ENCODE results near the gene PDZD7.

The PDZD7 gene

GRCh38 chr10:101000127-101000914, 30.6 kb downstream of the PDZD7 start:
- no peak for DNase-seq

- DNase-seq: no peak
Observed at GRCh38 chr10:100999742-101000126, 31.2 kb downstream of the PDZD7 start, which contains the start of gene LZTS2. TSS of gene LZTS2 (plus strand) at chr10:100999808. CDS start at chr10:101002539, 2,731 bp downstream.

- peak; percentile 84 for DNase-seq
Observed at GRCh38 chr10:100998991-100999741, 31.8 kb downstream of the PDZD7 start.

GRCh38 chr10:100998183-100998990, 32.5 kb downstream of the PDZD7 start:
- peak; percentile 79 for DNase-seq

GRCh38 chr10:100997360-100998182, 33.4 kb downstream of the PDZD7 start:
- DNase-seq: peak; percentile 82

- DNase-seq: peak; percentile 60
Observed at GRCh38 chr10:100996678-100997359, 34.1 kb downstream of the PDZD7 start.

- no peak for DNase-seq
Observed at GRCh38 chr10:100995181-100995580, 35.7 kb downstream of the PDZD7 start.

- DNase-seq: no peak
Observed at GRCh38 chr10:100993986-100994708, 36.8 kb downstream of the PDZD7 start.

- DNase-seq: no peak
Observed at GRCh38 chr10:100989088-100989487, 41.8 kb downstream of the PDZD7 start.

- DNase-seq: no peak
Observed at GRCh38 chr10:100988166-100988565, 42.8 kb downstream of the PDZD7 start.

GRCh38 chr10:100987685-100988049, 43.3 kb downstream of the PDZD7 start:
- no peak for DNase-seq

GRCh38 chr10:100986952-100987684, 43.8 kb downstream of the PDZD7 start, which contains the start of the genes MRPL43 and TWNK:
TSS of gene MRPL43 (minus strand) at chr10:100987497. CDS start at chr10:100987443, 54 bp downstream.
TSS of gene TWNK (plus strand) at chr10:100987543. CDS start at chr10:100988211, 668 bp downstream.
- peak; percentile 92 for DNase-seq

- no peak for DNase-seq
Observed at GRCh38 chr10:100986623-100986951, 44.3 kb downstream of the PDZD7 start.

- no peak for DNase-seq
Observed at GRCh38 chr10:100985336-100985735, 45.6 kb downstream of the PDZD7 start.

GRCh38 chr10:100984672-100985177, 46.2 kb downstream of the PDZD7 start:
- DNase-seq: no peak

- DNase-seq: no peak
Observed at GRCh38 chr10:100983868-100984671, 46.9 kb downstream of the PDZD7 start.

- no peak for DNase-seq
Observed at GRCh38 chr10:100982916-100983830, 47.8 kb downstream of the PDZD7 start.

- DNase-seq: no peak
Observed at GRCh38 chr10:100981178-100981772, 49.7 kb downstream of the PDZD7 start.

All from stimulated activated CD4-positive, alpha-beta T cell treated with anti-CD3 and anti-CD28 coated beads, Interleukin-15, amount 100 ng/mL, for 24 hours (primary cell).